GM20000 (cell line): ENCODE results near the gene INO80E.
A peak's percentile ranks its signal among the peaks of the same experiment; 100 is the strongest.
"Not testable (repeated sequence)": the region's sequence is repeated elsewhere in the genome, so short reads cannot be mapped to it uniquely, and the experiment has no call there.

Source experiments
- DNase-seq: peaks from one replicate; pipeline ENCODE4 v3.0.0; 2012; ENCODE audit warnings: low spot score
- CTCF ChIP-seq: IDR thresholded peaks from 2 replicates; pipeline ENCODE4 v1.5.1; 2012; ENCODE audit warnings: mild to moderate bottlenecking, control low read depth; ENCODE audit errors: extremely low read depth, missing control alignments

Gene INO80E

GRCh38 chr16:30031477-30031918 is 35.5 kb downstream of the INO80E start:
- TF ChIP-seq CTCF, result no peak
- no peak for DNase-seq

- peak; percentile 86 for DNase-seq
- peak; percentile 79 for TF ChIP-seq CTCF
Measured at GRCh38 chr16:30032083-30032819, 36.2 kb downstream of the INO80E start.

- TF ChIP-seq CTCF, result no peak
- DNase-seq, result no peak
Measured at GRCh38 chr16:30033270-30033669, 37.2 kb downstream of the INO80E start.

- DNase-seq, result no peak
- TF ChIP-seq CTCF, result no peak
Measured at GRCh38 chr16:30040221-30040620, 44.2 kb downstream of the INO80E start.

GRCh38 chr16:30040690-30041089 is 44.6 kb downstream of the INO80E start:
- DNase-seq, result not testable (repeated sequence)

GRCh38 chr16:30041841-30042240 is 45.8 kb downstream of the INO80E start:
- no peak for TF ChIP-seq CTCF
- no peak for DNase-seq

- no peak for DNase-seq
- no peak for TF ChIP-seq CTCF
Measured at GRCh38 chr16:30046178-30046577, 50.1 kb downstream of the INO80E start.

- TF ChIP-seq CTCF, result no peak
- no peak for DNase-seq
Measured at GRCh38 chr16:30046588-30046987, 50.5 kb downstream of the INO80E start.
